ENCODE data around the gene AHI1. TPM values are rescaled to one million over a fixed set of nuclear protein-coding genes. Genes with fewer than 3 reads are reported as not detected.

AHI1 gene
- total and polyA plus RNA-seq, 2 experiments from 2014 or later = 14.8 to 21.5 TPM

DNA sequence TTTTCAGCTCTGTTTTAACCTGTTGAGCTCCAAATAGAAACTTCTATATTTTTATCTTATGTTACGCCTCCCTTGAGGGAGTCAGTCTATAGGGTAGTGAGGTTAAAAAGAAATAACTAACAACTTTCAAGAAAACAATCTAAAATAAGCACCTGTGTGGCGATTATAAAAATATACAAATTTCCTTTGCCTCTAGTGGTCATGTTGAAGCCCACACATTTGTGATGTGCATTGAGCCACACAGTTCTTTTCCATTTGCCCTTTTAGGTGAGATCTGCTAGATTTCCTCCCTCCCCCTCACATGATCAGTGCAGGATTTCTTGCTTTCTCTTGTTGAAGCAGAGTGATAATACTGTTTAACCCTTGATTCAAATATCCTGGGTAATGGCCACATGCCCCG is 232.3 kb downstream of the AHI1 start:
- no peak overlapping the region for H3K27ac ChIP-seq
- DNase-seq (ENCODE audit: low spot score) = no peak
- no peaks in the 10 kb centered on the region for H3K79me2 ChIP-seq
- no peaks in the 10 kb centered on the region for H3K27me3 ChIP-seq
- H3K4me1 ChIP-seq (ENCODE audit: insufficient read depth) = peaks cover 5% of the 10 kb centered on the region
- H3K36me3 ChIP-seq (replicated peaks; ENCODE audit: insufficient read depth, low read depth) = no peaks in the 10 kb centered on the region
- no peak overlapping the region for H2AFZ ChIP-seq
- H4K20me1 ChIP-seq (ENCODE audit: insufficient read depth, poor library complexity, severe bottlenecking) = no peaks in the 10 kb centered on the region
- 93% methylated on average over 3 of the region's 3 CpGs for whole genome bisulfite sequencing (ENCODE audit: low lambda C conversion rate, missing lambda C conversion rate)
- H3K4me2 ChIP-seq = no peak overlapping the region
- no peaks in the 10 kb centered on the region for H3K9me3 ChIP-seq (ENCODE audit: low read depth)
- no peaks in the 10 kb centered on the region for H3K9me2 ChIP-seq (replicated peaks; ENCODE audit: insufficient read depth)
- no peak overlapping the region for H3K4me3 ChIP-seq
- no peak for TF ChIP-seq EZH2 (IDR thresholded peaks at IDR 0.05; ENCODE audit: borderline replicate concordance)
- TF ChIP-seq, protein P1, sequence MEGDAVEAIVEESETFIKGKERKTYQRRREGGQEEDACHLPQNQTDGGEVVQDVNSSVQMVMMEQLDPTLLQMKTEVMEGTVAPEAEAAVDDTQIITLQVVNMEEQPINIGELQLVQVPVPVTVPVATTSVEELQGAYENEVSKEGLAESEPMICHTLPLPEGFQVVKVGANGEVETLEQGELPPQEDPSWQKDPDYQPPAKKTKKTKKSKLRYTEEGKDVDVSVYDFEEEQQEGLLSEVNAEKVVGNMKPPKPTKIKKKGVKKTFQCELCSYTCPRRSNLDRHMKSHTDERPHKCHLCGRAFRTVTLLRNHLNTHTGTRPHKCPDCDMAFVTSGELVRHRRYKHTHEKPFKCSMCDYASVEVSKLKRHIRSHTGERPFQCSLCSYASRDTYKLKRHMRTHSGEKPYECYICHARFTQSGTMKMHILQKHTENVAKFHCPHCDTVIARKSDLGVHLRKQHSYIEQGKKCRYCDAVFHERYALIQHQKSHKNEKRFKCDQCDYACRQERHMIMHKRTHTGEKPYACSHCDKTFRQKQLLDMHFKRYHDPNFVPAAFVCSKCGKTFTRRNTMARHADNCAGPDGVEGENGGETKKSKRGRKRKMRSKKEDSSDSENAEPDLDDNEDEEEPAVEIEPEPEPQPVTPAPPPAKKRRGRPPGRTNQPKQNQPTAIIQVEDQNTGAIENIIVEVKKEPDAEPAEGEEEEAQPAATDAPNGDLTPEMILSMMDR (IDR thresholded peaks at IDR 0.05; ENCODE audit: poor library complexity) = no peak
- TF ChIP-seq EZH2phosphoT487 (IDR thresholded peaks at IDR 0.05; ENCODE audit: low read depth, severe bottlenecking, unreplicated experiment) = no peak

DNA sequence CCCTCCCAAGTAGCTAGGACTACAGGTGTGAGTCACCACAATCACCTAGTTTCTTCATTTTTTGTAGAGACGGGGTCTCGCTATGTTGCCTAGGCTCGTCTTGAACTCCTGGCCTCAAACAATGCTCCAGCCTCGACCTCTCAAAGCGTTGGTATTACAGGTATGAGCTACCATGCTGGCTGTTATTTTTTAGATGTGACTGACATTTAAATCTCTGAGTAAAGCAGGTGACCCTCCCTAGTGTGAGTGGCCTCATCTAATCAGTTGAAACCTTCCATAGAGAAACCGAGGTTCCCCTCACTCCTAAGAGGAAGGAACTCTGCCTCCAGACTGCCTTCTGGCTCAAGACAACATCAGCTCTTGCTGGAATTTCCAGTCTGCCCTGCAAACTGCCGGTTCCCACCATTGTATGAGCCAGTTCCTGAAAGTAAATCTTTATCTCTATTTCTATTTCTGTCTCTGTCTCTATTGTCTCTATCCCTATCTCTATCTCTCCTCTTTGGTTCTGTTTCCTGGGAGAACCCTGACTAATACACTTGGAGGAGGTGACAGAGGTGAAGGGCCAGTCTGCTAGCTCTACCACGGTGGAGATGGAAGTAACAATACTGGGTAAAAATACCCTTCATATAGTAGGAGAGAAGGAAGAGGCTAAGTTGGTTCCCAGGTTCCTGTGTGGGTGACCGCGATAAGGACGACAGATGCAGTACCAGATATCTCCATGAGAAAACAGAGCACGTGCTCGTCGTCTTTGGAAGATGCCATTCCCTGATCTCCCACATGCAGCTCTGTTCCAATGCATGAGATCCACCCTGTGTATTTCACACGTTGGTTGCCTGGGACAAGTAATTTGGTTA is 235.4 kb downstream of the AHI1 start:
- Histone ChIP-seq H3K27me3 (no peaks in the 10 kb centered on the region), H3K4me2 (no peak overlapping the region), H3K27ac (no peak overlapping the region), H3K9me3 (ENCODE audit: low read depth) (no peaks in the 10 kb centered on the region), H3K4me3 (no peak overlapping the region), H2AFZ (no peak overlapping the region), H3K9me2 (replicated peaks; ENCODE audit: insufficient read depth) (no peaks in the 10 kb centered on the region), H3K79me2 (no peaks in the 10 kb centered on the region), H4K20me1 (ENCODE audit: insufficient read depth, poor library complexity, severe bottlenecking) (no peaks in the 10 kb centered on the region), H3K36me3 (replicated peaks; ENCODE audit: insufficient read depth, low read depth) (no peaks in the 10 kb centered on the region), H3K4me1 (ENCODE audit: insufficient read depth) (no peaks in the 10 kb centered on the region)
- TF ChIP-seq EZH2 (IDR thresholded peaks at IDR 0.05; ENCODE audit: borderline replicate concordance) = no peak
- no peak for TF ChIP-seq EZH2phosphoT487 (IDR thresholded peaks at IDR 0.05; ENCODE audit: low read depth, severe bottlenecking, unreplicated experiment)
- TF ChIP-seq, protein P1 (IDR thresholded peaks at IDR 0.05; ENCODE audit: poor library complexity) = no peak
- WGBS (ENCODE audit: low lambda C conversion rate, missing lambda C conversion rate) = 82% methylated on average over 15 of the region's 15 CpGs
- no peak for DNase-seq (ENCODE audit: low spot score)

DNA sequence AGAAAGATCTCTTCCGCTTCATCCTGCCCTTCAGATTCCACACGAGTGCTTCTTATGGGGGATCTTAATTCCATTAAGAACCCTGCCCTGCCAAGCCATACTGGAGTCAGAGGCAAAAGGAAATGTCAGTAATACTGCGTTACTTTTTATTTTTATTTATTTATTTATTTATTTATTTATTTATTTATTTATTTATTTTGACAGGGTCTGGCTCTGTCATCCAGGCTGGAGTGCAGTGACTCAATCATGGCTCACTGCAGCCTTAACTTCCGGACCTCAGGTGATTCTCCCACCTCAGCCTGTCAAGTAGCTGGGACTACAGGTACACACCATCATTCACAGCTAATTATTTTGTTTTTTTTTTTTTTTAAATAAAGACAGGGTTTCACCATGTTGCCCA is 236.9 kb downstream of the AHI1 start:
- Histone ChIP-seq H3K27ac (no peak overlapping the region), H3K9me3 (ENCODE audit: low read depth) (no peaks in the 10 kb centered on the region), H4K20me1 (ENCODE audit: insufficient read depth, poor library complexity, severe bottlenecking) (no peaks in the 10 kb centered on the region), H3K27me3 (no peaks in the 10 kb centered on the region), H3K4me1 (ENCODE audit: insufficient read depth) (no peaks in the 10 kb centered on the region), H3K79me2 (no peaks in the 10 kb centered on the region), H3K4me3 (no peak overlapping the region), H2AFZ (no peak overlapping the region), H3K36me3 (replicated peaks; ENCODE audit: insufficient read depth, low read depth) (no peaks in the 10 kb centered on the region), H3K4me2 (no peak overlapping the region), H3K9me2 (replicated peaks; ENCODE audit: insufficient read depth) (no peaks in the 10 kb centered on the region)
- 98% methylated on average over 4 of the region's 4 CpGs for WGBS (ENCODE audit: low lambda C conversion rate, missing lambda C conversion rate)
- TF ChIP-seq EZH2 (IDR thresholded peaks at IDR 0.05; ENCODE audit: borderline replicate concordance) (no peak), EZH2phosphoT487 (IDR thresholded peaks at IDR 0.05; ENCODE audit: low read depth, severe bottlenecking, unreplicated experiment) (no peak)
- TF ChIP-seq, protein P1 (IDR thresholded peaks at IDR 0.05; ENCODE audit: poor library complexity) = no peak
- no peak for DNase-seq (ENCODE audit: low spot score)

Measured in hepatocyte (in vitro differentiated cells).